ENCODE results near the gene C1QL2.

The C1QL2 gene

GRCh38 chr2:119109866-119110265 lies 48.7 kb downstream of the C1QL2 start:
- TF ChIP-seq CTCF (IDR thresholded peaks at IDR 0.05; ENCODE audit: borderline replicate concordance, insufficient read depth, low read depth, low read length): no peak

GRCh38 chr2:119108186-119108585 lies 50.4 kb downstream of the C1QL2 start:
- no peak overlapping the region for H3K4me3 ChIP-seq (ENCODE audit: low read depth, low read length)
- TF ChIP-seq CTCF (IDR thresholded peaks at IDR 0.05; ENCODE audit: borderline replicate concordance, insufficient read depth, low read depth, low read length): no peak

More at GRCh38 chr2:119109866-119110265, 48.7 kb downstream of the C1QL2 start:
- H3K4me3 ChIP-seq (ENCODE audit: low read depth, low read length): no peak overlapping the region

DNA sequence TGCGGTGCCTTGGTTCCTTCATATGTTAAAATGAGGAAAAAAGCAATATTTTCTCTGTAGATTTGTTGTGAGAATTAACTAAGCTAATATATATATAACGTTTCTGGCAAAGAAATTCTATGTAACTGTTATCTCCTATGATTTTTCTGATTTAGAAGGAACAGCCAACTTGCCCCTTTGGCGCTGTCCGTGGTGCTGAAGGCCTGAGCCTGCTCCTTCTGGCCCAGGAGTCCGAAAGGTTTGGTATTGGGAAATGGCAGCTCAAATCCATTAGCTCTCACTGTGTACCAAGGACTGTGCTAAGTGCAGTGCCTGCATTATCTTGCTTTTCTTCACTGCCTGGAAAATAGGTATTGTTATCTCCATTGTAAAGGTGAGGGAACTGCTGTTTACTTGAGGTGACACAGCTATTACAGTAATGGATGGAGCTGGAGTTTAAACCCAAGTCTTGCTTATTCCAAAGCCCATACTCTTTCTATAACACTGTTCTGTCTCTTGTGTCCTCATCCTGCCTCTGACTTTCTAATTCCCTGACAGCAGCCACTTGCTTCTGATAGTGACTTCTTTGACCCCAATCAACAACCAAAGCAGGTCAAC lies 52.2 kb downstream of the C1QL2 start:
- H3K4me3 ChIP-seq (ENCODE audit: low read depth, low read length): no peak overlapping the region
- TF ChIP-seq CTCF (IDR thresholded peaks at IDR 0.05; ENCODE audit: borderline replicate concordance, insufficient read depth, low read depth, low read length): no peak

Measured in GM12875 (cell line).